Placental epithelial cell (primary cell): Measurements from ENCODE around the gene SBF2. TPM values are rescaled to one million over a fixed set of nuclear protein-coding genes. Genes with fewer than 3 reads are reported as not detected.

ENCODE experiments used
- small RNA-seq: library from RNA; depleted of rRNA; stranded (forward); fragments of <200 nt; gene quantifications from one replicate; pipeline ENCODE3, GENCODE V24; 2012
- total RNA-seq: library from RNA; depleted of rRNA; stranded (reverse); fragments of >200 nt; gene quantifications from 2 replicates; pipeline ENCODE4 v1.2.3, GENCODE V29; 2012

SBF2 gene
- 34.1 and 39.3 TPM in 2 replicates for total RNA-seq

GRCh38 chr11:10293423-10294289, at the start of gene SBF2:
SBF2 (minus strand) TSS chr11:10294219; CDS start chr11:10294069, 150 bp downstream.

DNA sequence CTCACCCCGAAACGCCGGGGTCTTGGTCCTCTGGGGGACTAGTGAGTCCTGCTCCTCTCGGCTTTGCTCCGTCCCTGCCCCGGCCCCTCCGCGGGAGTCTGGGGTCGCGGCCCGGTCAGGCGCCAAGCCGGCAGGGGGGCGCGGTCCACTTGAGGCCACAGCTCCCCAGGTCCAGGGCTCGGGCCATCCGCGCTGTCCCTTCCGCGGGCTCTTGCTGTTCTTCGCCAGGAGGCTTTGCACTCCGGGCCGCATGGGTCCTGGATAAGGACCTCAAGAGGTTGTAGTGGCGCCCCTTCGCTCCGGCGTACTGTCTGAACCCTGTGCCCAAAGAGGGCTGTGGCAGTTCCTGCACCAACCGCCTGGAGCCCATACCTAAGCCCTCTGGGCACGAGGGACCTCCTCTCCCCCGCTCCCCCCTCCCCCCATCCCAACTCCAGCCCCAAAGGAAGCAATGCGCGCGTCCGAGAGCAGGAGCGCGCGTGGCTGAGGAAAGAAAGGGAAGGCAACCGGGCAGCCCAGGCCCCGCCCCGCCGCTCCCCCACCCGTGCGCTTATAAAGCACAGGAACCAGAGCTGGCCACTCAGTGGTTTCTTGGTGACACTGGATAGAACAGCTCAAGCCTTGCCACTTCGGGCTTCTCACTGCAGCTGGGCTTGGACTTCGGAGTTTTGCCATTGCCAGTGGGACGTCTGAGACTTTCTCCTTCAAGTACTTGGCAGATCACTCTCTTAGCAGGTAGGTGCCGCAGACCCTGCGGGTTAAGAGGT, 10.7 kb upstream of the SBF2 start, which contains the start of gene ADM:
TSS of gene ADM (plus strand) at position 579 of the 767 bp plus-strand sequence. CDS start 628 bp downstream, outside the sequence.

Small RNAs within 50 kb of the gene (small RNA-seq; reads per million reads assigned to genes)
- gene AC080023.2 (0.14 reads per million), gene RNU7-28P (not detected)

Other genes starting within 250 kb of the SBF2 start
- gene ADM, start 10.9 kb upstream of the SBF2 start, total RNA-seq, result 54.2 and 69.0 TPM in 2 replicates
- gene AMPD3, start 161.0 kb upstream of the SBF2 start, total RNA-seq, result 16.1 and 16.2 TPM in 2 replicates
- gene RNF141, start 247.0 kb upstream of the SBF2 start, total RNA-seq, result 28.3 and 34.1 TPM in 2 replicates